Stimulated activated CD8-positive, alpha-beta memory T cell treated with anti-CD3 and anti-CD28 coated beads, Interleukin-2, amount 100 ng/mL, for 1 hour (primary cell): Measurements from ENCODE around the gene NHLH1.

ENCODE experiments used
- DNase-seq, 2 donors: peaks; one replicate each; pipeline ENCODE4 v3.0.0-alpha.2; 2020; ENCODE audit warnings: low read depth in 2 of 2

Gene NHLH1

GRCh38 chr1:160358073-160358472 lies 8.8 kb upstream of the NHLH1 start:
- DNase-seq, result no peak

- DNase-seq, result no peak
Observed at GRCh38 chr1:160359559-160360226, 7.2 kb upstream of the NHLH1 start.

GRCh38 chr1:160360227-160360695 lies 6.6 kb upstream of the NHLH1 start:
- no peak for DNase-seq

- no peak for DNase-seq
Observed at GRCh38 chr1:160361199-160361598, 5.7 kb upstream of the NHLH1 start.

GRCh38 chr1:160361814-160362167 lies 5.1 kb upstream of the NHLH1 start:
- DNase-seq, result no peak

- no peak for DNase-seq
Observed at GRCh38 chr1:160362168-160362957, 4.5 kb upstream of the NHLH1 start.

- DNase-seq, result no peak
Observed at GRCh38 chr1:160363010-160363409, 3.9 kb upstream of the NHLH1 start.

GRCh38 chr1:160363951-160364735 lies 2.7 kb upstream of the NHLH1 start:
- no peak for DNase-seq

- no peak for DNase-seq
Observed at GRCh38 chr1:160365325-160365724, 1.5 kb upstream of the NHLH1 start.

- DNase-seq, result no peak
Observed at GRCh38 chr1:160367516-160367900, 637 bp downstream of the NHLH1 start.

- no peak for DNase-seq
Observed at GRCh38 chr1:160367934-160368923, 1.4 kb downstream of the NHLH1 start.

GRCh38 chr1:160369087-160369486 lies 2.2 kb downstream of the NHLH1 start:
- no peak for DNase-seq

- no peak for DNase-seq
Observed at GRCh38 chr1:160370561-160371345, 3.9 kb downstream of the NHLH1 start.

- DNase-seq, result no peak
Observed at GRCh38 chr1:160371346-160371631, 4.4 kb downstream of the NHLH1 start.

GRCh38 chr1:160371756-160372155 lies 4.9 kb downstream of the NHLH1 start:
- no peak for DNase-seq

- no peak for DNase-seq
Observed at GRCh38 chr1:160373696-160374095, 6.8 kb downstream of the NHLH1 start.

GRCh38 chr1:160374306-160375110 lies 7.6 kb downstream of the NHLH1 start:
- DNase-seq, result no peak

- no peak for DNase-seq
Observed at GRCh38 chr1:160375788-160376524, 9.1 kb downstream of the NHLH1 start.

GRCh38 chr1:160376525-160377131 lies 9.8 kb downstream of the NHLH1 start:
- no peak for DNase-seq
